Suprapubic skin (tissue), 4 donors: Measurements from ENCODE around the gene HIRA.

Experiments
- CTCF ChIP-seq, 2 donors: fragments of 200-600 bp in 1 of 2; fragments of 450-650 bp in 1 of 2; sonication (generic) in 1 of 2; IDR thresholded peaks; one replicate each; pipeline ENCODE4 v1.5.1; 2016 to 2019; ENCODE audit warnings: antibody characterized with exemption in 2 of 2, mild to moderate bottlenecking in 1 of 2, moderate library complexity in 1 of 2
- EP300 ChIP-seq: sonication (generic); formaldehyde crosslinking; IDR thresholded peaks from one replicate; pipeline ENCODE4 v1.6.1; 2017; ENCODE audit warnings: antibody characterized with exemption
- POLR2A ChIP-seq, 2 donors: fragments of 450-650 bp; IDR thresholded peaks; one replicate each; pipeline ENCODE4 v1.6.1; 2017; ENCODE audit warnings: antibody characterized with exemption in 2 of 2, mild to moderate bottlenecking in 2 of 2, moderate library complexity in 2 of 2
- POLR2AphosphoS5 ChIP-seq, 3 donors: sonication (generic); formaldehyde crosslinking; IDR thresholded peaks; one replicate each; pipeline ENCODE4 v1.6.1; 2017; ENCODE audit warnings: antibody characterized with exemption in 3 of 3

- no peak for TF ChIP-seq CTCF (IDR thresholded peaks at IDR 0.05)
- no peak for TF ChIP-seq POLR2A (IDR thresholded peaks at IDR 0.05)
- TF ChIP-seq POLR2AphosphoS5 (IDR thresholded peaks at IDR 0.05), result no peak
- TF ChIP-seq EP300, result no peak
Observed at GRCh38 chr22:19285831-19286230, 145.7 kb downstream of the HIRA start.
